ENCODE results near the gene SPSB1.

- no peak for TF ChIP-seq CTCF (IDR thresholded peaks at IDR 0.05)
- TF ChIP-seq POLR2AphosphoS5 (IDR thresholded peaks at IDR 0.05) = no peak
- TF ChIP-seq POLR2A (IDR thresholded peaks at IDR 0.05) = no peak
Observed at GRCh38 chr1:9253004-9253403, 39.7 kb upstream of the SPSB1 start.

All from prostate gland (tissue), 2 donors.